Astrocyte of the cerebellum (primary cell): Measurements from ENCODE around the gene DCBLD2.
A peak's percentile ranks its signal among the peaks of the same experiment; 100 is the strongest.

Source experiments
- DNase-seq: peaks from one replicate; pipeline ENCODE4 v3.0.0-alpha.2; 2011; ENCODE audit warnings: low read depth
- H3K4me3 ChIP-seq: 2 replicates; pipeline ENCODE4 v1.5.1; 2011; ENCODE audit warnings: mild to moderate bottlenecking, low read depth, low read length, moderate library complexity
- CTCF ChIP-seq: IDR thresholded peaks from 2 replicates; pipeline ENCODE4 v1.5.1; 2012; ENCODE audit warnings: low read length, low read depth, moderate library complexity, mild to moderate bottlenecking; ENCODE audit errors: missing control alignments
- in situ Hi-C: cut with HindIII; loops from 2 replicates; pipeline ENCODE4 v1.10.0; 2017; ENCODE audit warnings: low sequenced_read_pairs

The DCBLD2 gene

GRCh38 chr3:98918586-98918985, 17.1 kb upstream of the DCBLD2 start:
- TF ChIP-seq CTCF: no peak
- in situ Hi-C loops: no loop called here
- H3K4me3 ChIP-seq: no peak overlapping the region
- DNase-seq: no peak

GRCh38 chr3:98917608-98918007, 16.1 kb upstream of the DCBLD2 start:
- in situ Hi-C loops: no loop called here
- no peak for TF ChIP-seq CTCF
- no peak for DNase-seq

GRCh38 chr3:98914210-98915080, 12.9 kb upstream of the DCBLD2 start:
- TF ChIP-seq CTCF: no peak
- DNase-seq: no peak
- H3K4me3 ChIP-seq: no peak overlapping the region
- in situ Hi-C loops: no loop called here

More at GRCh38 chr3:98917608-98918007, 16.1 kb upstream of the DCBLD2 start:
- no peak overlapping the region for H3K4me3 ChIP-seq

- no peak for TF ChIP-seq CTCF
- H3K4me3 ChIP-seq: no peak overlapping the region
- in situ Hi-C loops: no loop called here
- DNase-seq: no peak
Observed at GRCh38 chr3:98912448-98912847, 11.0 kb upstream of the DCBLD2 start.

GRCh38 chr3:98906230-98906629, 4.7 kb upstream of the DCBLD2 start:
- in situ Hi-C loops: no loop called here
- no peak for TF ChIP-seq CTCF
- H3K4me3 ChIP-seq: no peak overlapping the region
- peak; percentile 84 for DNase-seq

- TF ChIP-seq CTCF: no peak
- DNase-seq: no peak
Observed at GRCh38 chr3:98903705-98904481, 2.4 kb upstream of the DCBLD2 start.

More at GRCh38 chr3:98903705-98904481, 2.4 kb upstream of the DCBLD2 start:
- in situ Hi-C loops: no loop called here
- H3K4me3 ChIP-seq: no peak overlapping the region
